SK-N-SH treated with all-trans-retinoic acid at 6 μM for 48 hours (cell line): ENCODE measurements around the gene FCRL6.

Experiments
- ATAC-seq: fragments of 200-7000 bp; cut with Tn5 transposase; 3 replicates; pipeline ENCODE4 v1.9.1; 2020; ENCODE audit warnings: mild to moderate bottlenecking, moderate library complexity
- ARNTL ChIP-seq: fragments of 450-650 bp; formaldehyde crosslinking; IDR thresholded peaks from 2 replicates; pipeline ENCODE4 v1.5.0; 2020; ENCODE audit warnings: low read depth, mild to moderate bottlenecking, moderate library complexity, borderline replicate concordance
- BACH2 ChIP-seq: fragments of 250-450 bp; sonication (Bioruptor Pico); IDR thresholded peaks from 2 replicates; pipeline ENCODE4 v1.9.0; 2021; ENCODE audit warnings: mild to moderate bottlenecking, borderline replicate concordance
- CSDC2 ChIP-seq: fragments of 250-450 bp; sonication (Bioruptor Pico); IDR thresholded peaks from 2 replicates; pipeline ENCODE4 v1.5.0; 2020; ENCODE audit warnings: mild to moderate bottlenecking, moderate library complexity
- ESRRG ChIP-seq: fragments of 250-450 bp; sonication (Bioruptor Pico); IDR thresholded peaks from 2 replicates; pipeline ENCODE4 v1.6.1; 2021; ENCODE audit warnings: mild to moderate bottlenecking
- OSR1 ChIP-seq: fragments of 250-450 bp; sonication (Bioruptor Pico); IDR thresholded peaks from 2 replicates; pipeline ENCODE4 v1.8.0; 2022; ENCODE audit warnings: moderate library complexity, mild to moderate bottlenecking, inconsistent platforms
- RARB ChIP-seq: fragments of 250-450 bp; sonication (Bioruptor Pico); IDR thresholded peaks from 2 replicates; pipeline ENCODE4 v1.8.0; 2021; ENCODE audit warnings: mild to moderate bottlenecking, moderate library complexity
- SNAI2 ChIP-seq: fragments of 250-450 bp; sonication (Bioruptor Pico); IDR thresholded peaks from 2 replicates; pipeline ENCODE4 v1.5.0; 2020; ENCODE audit warnings: mild to moderate bottlenecking, moderate library complexity
- TCF4 ChIP-seq: fragments of 250-450 bp; sonication (Bioruptor Pico); IDR thresholded peaks from 2 replicates; pipeline ENCODE4 v1.8.0; 2021; ENCODE audit warnings: mild to moderate bottlenecking, moderate library complexity, borderline replicate concordance
- ZC3H10 ChIP-seq: fragments of 250-450 bp; sonication (Bioruptor Pico); IDR thresholded peaks from 2 replicates; pipeline ENCODE4 v1.5.1; 2021; ENCODE audit warnings: mild to moderate bottlenecking, moderate library complexity
- ZFP3 ChIP-seq: fragments of 250-450 bp; sonication (Bioruptor Pico); IDR thresholded peaks from 2 replicates; pipeline ENCODE4 v1.5.0; 2020; ENCODE audit warnings: mild to moderate bottlenecking, moderate library complexity
- ZNF8 ChIP-seq: fragments of 450-650 bp; formaldehyde crosslinking; IDR thresholded peaks from 2 replicates; pipeline ENCODE4 v1.5.0; 2020; ENCODE audit warnings: mild to moderate bottlenecking, moderate library complexity
- TF ChIP-seq, protein P1 (sequence below): fragments of 250-450 bp; sonication (Bioruptor Pico); IDR thresholded peaks from 2 replicates; pipeline ENCODE4 v1.5.1; 2021; ENCODE audit warnings: mild to moderate bottlenecking, moderate library complexity
- TF ChIP-seq, protein P2 (sequence below): fragments of 250-450 bp; sonication (Bioruptor Pico); IDR thresholded peaks from 2 replicates; pipeline ENCODE4 v1.8.0; 2020; ENCODE audit warnings: mild to moderate bottlenecking, moderate library complexity, borderline replicate concordance
- TF ChIP-seq, protein P3 (sequence below): fragments of 250-450 bp; sonication (Bioruptor Pico); IDR thresholded peaks from 2 replicates; pipeline ENCODE4 v1.5.0; 2020; ENCODE audit warnings: mild to moderate bottlenecking, moderate library complexity
- TF ChIP-seq, protein P4 (sequence below): fragments of 250-450 bp; sonication (Bioruptor Pico); IDR thresholded peaks from 2 replicates; pipeline ENCODE4 v1.8.0; 2021; ENCODE audit warnings: low read depth, mild to moderate bottlenecking, moderate library complexity, borderline replicate concordance

FCRL6 gene

GRCh38 chr1:159791031-159791430 lies 11.1 kb upstream of the FCRL6 start:
- ATAC-seq, result no peak

GRCh38 chr1:159791461-159791860 lies 10.7 kb upstream of the FCRL6 start:
- no peak; the same call in 2 of the 3 replicates for ATAC-seq

More at GRCh38 chr1:159791031-159791430, 11.1 kb upstream of the FCRL6 start:
- TF ChIP-seq RARB (CRISPR knock-in tag) (no peak), ZC3H10 (CRISPR knock-in tag) (no peak), TCF4 (CRISPR knock-in tag) (no peak), ZFP3 (CRISPR knock-in tag) (no peak), ZNF8 (CRISPR knock-in tag) (no peak), OSR1 (CRISPR knock-in tag) (no peak), ESRRG (no peak), ARNTL (no peak)
- TF ChIP-seq, protein P1, sequence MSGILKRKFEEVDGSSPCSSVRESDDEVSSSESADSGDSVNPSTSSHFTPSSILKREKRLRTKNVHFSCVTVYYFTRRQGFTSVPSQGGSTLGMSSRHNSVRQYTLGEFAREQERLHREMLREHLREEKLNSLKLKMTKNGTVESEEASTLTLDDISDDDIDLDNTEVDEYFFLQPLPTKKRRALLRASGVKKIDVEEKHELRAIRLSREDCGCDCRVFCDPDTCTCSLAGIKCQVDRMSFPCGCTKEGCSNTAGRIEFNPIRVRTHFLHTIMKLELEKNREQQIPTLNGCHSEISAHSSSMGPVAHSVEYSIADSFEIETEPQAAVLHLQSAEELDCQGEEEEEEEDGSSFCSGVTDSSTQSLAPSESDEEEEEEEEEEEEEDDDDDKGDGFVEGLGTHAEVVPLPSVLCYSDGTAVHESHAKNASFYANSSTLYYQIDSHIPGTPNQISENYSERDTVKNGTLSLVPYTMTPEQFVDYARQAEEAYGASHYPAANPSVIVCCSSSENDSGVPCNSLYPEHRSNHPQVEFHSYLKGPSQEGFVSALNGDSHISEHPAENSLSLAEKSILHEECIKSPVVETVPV (CRISPR knock-in tag), result no peak
- TF ChIP-seq, protein P2, sequence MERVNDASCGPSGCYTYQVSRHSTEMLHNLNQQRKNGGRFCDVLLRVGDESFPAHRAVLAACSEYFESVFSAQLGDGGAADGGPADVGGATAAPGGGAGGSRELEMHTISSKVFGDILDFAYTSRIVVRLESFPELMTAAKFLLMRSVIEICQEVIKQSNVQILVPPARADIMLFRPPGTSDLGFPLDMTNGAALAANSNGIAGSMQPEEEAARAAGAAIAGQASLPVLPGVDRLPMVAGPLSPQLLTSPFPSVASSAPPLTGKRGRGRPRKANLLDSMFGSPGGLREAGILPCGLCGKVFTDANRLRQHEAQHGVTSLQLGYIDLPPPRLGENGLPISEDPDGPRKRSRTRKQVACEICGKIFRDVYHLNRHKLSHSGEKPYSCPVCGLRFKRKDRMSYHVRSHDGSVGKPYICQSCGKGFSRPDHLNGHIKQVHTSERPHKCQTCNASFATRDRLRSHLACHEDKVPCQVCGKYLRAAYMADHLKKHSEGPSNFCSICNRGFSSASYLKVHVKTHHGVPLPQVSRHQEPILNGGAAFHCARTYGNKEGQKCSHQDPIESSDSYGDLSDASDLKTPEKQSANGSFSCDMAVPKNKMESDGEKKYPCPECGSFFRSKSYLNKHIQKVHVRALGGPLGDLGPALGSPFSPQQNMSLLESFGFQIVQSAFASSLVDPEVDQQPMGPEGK (CRISPR knock-in tag), result no peak
- TF ChIP-seq, protein P3, sequence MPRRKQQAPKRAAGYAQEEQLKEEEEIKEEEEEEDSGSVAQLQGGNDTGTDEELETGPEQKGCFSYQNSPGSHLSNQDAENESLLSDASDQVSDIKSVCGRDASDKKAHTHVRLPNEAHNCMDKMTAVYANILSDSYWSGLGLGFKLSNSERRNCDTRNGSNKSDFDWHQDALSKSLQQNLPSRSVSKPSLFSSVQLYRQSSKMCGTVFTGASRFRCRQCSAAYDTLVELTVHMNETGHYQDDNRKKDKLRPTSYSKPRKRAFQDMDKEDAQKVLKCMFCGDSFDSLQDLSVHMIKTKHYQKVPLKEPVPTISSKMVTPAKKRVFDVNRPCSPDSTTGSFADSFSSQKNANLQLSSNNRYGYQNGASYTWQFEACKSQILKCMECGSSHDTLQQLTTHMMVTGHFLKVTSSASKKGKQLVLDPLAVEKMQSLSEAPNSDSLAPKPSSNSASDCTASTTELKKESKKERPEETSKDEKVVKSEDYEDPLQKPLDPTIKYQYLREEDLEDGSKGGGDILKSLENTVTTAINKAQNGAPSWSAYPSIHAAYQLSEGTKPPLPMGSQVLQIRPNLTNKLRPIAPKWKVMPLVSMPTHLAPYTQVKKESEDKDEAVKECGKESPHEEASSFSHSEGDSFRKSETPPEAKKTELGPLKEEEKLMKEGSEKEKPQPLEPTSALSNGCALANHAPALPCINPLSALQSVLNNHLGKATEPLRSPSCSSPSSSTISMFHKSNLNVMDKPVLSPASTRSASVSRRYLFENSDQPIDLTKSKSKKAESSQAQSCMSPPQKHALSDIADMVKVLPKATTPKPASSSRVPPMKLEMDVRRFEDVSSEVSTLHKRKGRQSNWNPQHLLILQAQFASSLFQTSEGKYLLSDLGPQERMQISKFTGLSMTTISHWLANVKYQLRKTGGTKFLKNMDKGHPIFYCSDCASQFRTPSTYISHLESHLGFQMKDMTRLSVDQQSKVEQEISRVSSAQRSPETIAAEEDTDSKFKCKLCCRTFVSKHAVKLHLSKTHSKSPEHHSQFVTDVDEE (CRISPR knock-in tag), result no peak
- TF ChIP-seq, protein P4, sequence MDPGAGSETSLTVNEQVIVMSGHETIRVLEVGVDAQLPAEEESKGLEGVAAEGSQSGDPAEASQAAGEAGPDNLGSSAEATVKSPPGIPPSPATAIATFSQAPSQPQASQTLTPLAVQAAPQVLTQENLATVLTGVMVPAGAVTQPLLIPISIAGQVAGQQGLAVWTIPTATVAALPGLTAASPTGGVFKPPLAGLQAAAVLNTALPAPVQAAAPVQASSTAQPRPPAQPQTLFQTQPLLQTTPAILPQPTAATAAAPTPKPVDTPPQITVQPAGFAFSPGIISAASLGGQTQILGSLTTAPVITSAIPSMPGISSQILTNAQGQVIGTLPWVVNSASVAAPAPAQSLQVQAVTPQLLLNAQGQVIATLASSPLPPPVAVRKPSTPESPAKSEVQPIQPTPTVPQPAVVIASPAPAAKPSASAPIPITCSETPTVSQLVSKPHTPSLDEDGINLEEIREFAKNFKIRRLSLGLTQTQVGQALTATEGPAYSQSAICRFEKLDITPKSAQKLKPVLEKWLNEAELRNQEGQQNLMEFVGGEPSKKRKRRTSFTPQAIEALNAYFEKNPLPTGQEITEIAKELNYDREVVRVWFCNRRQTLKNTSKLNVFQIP (CRISPR knock-in tag), result no peak
- TF ChIP-seq, all 23 proteins: peak for 0

More at GRCh38 chr1:159791461-159791860, 10.7 kb upstream of the FCRL6 start:
- TF ChIP-seq ZFP3 (CRISPR knock-in tag) (no peak), SNAI2 (CRISPR knock-in tag) (no peak), ESRRG (no peak), CSDC2 (CRISPR knock-in tag) (no peak), ZNF8 (CRISPR knock-in tag) (no peak), TCF4 (CRISPR knock-in tag) (no peak), BACH2 (CRISPR knock-in tag) (no peak)
- TF ChIP-seq, protein P1 (CRISPR knock-in tag), result no peak
- TF ChIP-seq, protein P3 (CRISPR knock-in tag), result no peak
- TF ChIP-seq, protein P4 (CRISPR knock-in tag), result no peak
- TF ChIP-seq, all 23 proteins: peak for 0
